Left forelimb (tissue), 1 donor: Measurements from ENCODE around the gene ANKRD11.
"Not testable (repeated sequence)": the region's sequence is repeated elsewhere in the genome, so short reads cannot be mapped to it uniquely, and the experiment has no call there.

ENCODE experiments used
- DNase-seq: peaks from one replicate; pipeline ENCODE4 v3.0.0-alpha.2; 2018; ENCODE audit warnings: low spot score

Gene ANKRD11

GRCh38 chr16:89478576-89479221 is 11.7 kb downstream of the ANKRD11 start:
- DNase-seq, result no peak

DNA sequence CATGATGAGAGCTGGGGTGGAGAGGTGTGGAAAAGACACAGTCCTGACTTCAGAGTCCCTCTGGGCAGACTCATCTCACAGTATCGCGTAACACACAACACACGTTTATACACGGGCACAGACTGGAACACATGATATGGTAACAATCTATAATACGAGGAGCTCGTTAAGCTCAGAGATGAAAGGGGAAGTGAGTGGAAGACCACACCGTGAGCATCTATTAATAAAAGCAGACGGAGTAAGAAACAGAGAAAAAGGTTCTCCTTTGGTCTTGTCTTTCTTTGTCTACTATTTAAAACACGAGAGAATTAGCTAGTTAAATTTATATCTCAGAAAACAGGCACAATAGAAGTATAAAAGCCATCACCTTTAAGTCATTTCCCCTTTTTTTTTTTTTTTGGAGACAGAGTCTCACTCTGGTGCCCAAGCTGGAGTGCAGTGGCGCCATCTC is 13.5 kb downstream of the ANKRD11 start:
- no peak for DNase-seq

- DNase-seq, result no peak
These were observed 14.0 kb downstream of the ANKRD11 start for GRCh38 chr16:89476379-89476778.

DNA sequence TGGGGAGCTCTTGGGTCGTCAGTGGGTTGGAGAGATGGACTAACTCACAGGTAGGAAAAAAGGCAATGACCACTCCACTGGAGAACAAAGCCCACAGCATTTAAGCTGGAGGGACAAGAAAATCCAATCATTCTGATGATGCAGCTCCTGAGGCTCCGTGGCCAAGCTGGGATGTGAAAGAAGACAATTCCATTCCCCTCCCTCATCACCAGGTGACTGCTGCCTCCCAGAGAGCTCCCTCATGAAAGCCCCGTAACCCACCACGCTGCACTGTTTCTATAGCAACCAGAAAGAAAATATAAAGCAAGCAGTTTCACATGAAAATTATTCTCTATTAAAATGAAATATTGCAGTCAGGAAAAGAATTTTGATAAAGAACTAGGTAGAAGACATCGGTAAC is 15.2 kb downstream of the ANKRD11 start:
- DNase-seq, result no peak

DNA sequence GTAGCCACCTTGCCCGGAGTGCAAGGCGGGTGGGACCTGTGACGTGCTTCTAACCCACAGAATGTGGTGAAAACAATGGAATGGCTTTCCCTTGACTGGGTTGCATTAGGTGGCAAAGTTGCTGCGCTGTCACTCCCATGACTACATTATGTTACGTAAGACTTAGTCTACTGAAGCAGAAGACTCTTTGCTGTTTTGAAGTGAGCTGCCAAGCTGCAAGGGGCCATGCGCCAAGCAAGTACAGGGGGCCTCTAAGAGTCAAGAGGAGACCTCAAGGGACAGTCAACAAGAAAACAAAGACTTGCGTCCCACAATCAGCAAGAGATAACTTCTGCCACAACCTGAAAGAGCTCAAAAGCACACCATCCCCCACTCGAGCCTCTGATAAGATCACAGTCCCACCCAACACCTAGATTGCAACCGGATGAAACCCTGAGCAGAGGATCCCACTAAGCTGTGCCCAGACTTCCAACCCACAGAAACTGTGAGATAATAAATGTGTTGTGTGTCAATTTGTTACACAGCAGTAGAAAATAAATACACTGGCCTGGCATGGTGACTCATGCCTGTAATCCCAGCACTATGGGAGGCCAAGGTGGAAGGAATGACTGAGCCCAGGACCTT is 16.5 kb downstream of the ANKRD11 start:
- DNase-seq, result no peak

- no peak for DNase-seq
These were observed 17.1 kb downstream of the ANKRD11 start for GRCh38 chr16:89473136-89473712.

DNA sequence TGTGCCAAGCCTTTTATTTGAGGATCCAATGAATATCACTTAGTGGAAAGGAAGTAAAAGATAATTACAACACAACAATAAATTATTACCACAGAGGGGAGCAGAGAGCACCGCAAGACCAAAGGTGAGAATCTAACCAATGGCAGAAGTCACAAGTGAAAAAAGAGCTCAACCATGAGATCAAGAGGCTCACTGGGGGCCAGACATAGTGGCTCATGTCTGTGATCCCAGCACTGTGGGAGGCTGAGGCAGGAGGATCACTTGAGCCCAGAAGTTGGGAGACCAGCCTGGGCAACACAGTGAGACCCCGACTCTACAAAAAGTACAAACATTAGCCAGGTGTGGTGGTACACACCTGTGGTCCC is 17.7 kb downstream of the ANKRD11 start:
- no peak for DNase-seq

- no peak for DNase-seq
These were observed 23.0 kb downstream of the ANKRD11 start for GRCh38 chr16:89467382-89467781.

GRCh38 chr16:89466920-89467319 is 23.4 kb downstream of the ANKRD11 start:
- DNase-seq, result no peak

GRCh38 chr16:89463312-89463711 is 27.0 kb downstream of the ANKRD11 start:
- DNase-seq, result not testable (repeated sequence)

DNA sequence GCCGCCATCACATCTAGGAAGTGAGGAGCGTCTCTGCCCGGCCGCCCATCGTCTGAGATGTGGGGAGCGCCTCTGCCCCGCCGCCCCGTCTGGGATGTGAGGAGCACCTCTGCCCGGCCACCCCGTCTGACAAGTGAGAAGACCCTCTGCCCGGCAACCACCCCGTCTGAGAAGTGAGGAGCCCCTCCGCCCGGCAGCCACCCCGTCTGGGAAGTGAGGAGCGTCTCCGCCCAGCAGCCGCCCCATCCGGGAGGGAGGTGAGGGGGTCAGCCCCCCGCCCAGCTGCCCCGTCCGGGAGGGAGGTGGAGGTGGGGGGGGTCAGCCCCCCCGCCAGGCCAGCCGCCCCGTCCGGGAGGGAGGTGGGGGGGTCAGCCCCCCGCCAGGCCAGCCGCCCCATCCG is 27.7 kb downstream of the ANKRD11 start:
- not testable (repeated sequence) for DNase-seq

- DNase-seq, result not testable (repeated sequence)
These were observed 28.5 kb downstream of the ANKRD11 start for GRCh38 chr16:89461890-89462289.

GRCh38 chr16:89460556-89460955 is 29.8 kb downstream of the ANKRD11 start:
- DNase-seq, result no peak

DNA sequence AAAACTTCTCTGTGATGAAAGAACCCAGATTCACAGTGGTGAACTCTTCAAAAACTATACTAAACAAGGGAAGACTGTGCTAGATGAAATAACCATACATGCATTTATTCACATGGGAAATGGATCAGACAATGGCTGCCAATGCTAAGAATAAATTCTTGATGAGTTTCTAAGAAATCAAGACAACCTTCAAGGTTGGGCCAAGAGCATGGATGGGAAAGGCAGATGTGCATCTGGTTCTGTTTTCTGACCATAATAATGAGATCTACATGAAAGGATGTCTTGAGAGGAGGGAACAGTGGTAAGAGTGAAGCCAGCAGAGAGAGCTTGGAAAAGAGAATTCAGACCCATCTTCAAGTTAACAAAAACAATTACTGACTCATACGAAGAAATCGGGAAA is 31.4 kb downstream of the ANKRD11 start:
- DNase-seq, result no peak

GRCh38 chr16:89458551-89458950 is 31.8 kb downstream of the ANKRD11 start:
- no peak for DNase-seq

DNA sequence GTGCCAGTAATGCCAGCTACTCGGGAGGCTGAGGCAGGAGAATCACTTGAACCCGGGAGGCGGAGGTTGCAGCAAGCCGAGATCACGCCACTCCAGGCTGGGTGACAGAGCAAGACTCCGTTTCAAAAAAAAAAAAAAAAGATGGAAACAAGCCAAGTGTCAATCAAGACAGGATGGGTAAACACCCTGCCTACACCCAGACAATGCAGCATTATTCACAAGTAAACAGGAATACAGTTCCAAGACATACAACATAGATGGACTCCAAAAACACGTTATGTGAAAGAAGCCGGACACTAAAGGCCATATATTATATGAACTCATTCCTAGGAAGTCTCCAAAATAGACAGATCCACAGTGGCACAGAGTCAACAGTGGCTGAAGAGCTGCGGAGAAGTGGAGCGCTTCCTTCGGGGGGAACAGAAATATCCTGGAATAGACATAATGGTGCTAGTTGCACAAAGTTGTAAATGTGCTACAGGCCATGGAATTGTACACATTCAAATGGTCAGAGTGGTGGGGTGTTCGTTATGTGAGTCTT is 33.9 kb downstream of the ANKRD11 start:
- no peak for DNase-seq

DNA sequence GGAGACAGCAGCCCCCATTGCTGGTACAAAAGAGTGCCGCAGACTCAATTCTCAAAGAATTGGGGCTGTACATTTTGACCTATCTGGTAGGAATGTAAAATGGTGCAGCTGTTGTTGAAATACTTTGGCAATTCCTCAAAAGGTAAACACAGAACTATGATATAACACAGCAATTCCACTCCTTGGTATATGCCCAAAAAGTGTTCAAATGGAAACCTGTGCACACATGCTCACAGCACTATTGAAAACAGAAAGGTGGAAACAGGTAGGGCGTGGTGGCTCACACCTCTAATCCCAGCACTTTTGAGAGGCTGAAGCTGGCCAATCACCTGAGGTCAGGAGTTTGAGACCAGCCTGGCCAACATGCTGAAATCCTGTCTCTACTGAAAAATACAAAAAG is 34.7 kb downstream of the ANKRD11 start:
- DNase-seq, result no peak

- no peak for DNase-seq
These were observed 35.2 kb downstream of the ANKRD11 start for GRCh38 chr16:89455178-89455577.

DNA sequence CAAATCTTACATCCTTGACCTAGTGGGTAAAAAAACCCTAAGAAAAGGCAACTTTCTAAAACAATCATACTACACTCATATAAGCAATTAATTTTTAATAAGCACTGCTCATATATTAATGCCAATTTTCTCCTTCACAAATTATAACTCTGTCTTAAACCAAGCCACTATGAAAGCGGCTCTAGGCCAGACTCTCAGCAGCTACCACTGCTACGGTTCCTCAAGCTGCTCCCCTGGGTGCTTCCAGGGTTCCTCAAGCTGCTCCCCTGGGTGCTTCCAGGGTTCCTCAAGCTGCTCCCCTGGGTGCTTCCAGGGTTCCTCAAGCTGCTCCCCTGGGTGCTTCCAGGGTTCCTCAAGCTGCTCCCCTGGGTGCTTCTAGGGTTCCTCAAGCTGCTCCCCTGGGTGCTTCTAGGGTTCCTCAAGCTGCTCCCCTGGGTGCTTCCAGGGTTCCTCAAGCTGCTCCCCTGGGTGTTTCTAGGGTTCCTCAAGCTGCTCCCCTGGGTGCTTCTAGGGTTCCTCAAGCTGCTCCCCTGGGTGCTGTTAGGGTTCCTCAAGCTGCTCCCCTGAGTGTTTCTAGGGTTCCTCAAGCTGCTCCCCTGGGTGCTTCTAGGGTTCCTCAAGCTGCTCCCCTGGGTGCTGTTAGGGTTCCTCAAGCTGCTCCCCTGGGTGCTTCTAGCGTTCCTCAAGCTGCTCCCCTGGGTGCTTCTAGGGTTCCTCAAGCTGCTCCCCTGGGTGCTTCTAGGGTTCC is 35.8 kb downstream of the ANKRD11 start:
- DNase-seq, result not testable (repeated sequence)

- DNase-seq, result no peak
These were observed 36.6 kb downstream of the ANKRD11 start for GRCh38 chr16:89453501-89454321.

GRCh38 chr16:89452925-89453324 is 37.4 kb downstream of the ANKRD11 start:
- no peak for DNase-seq

GRCh38 chr16:89452241-89452640 is 38.1 kb downstream of the ANKRD11 start:
- DNase-seq, result no peak
